ENCODE results near the gene CYP27A1. TPM values are rescaled to one million over a fixed set of nuclear protein-coding genes. Genes with fewer than 3 reads are reported as not detected.

Gene CYP27A1
- total and polyA plus RNA-seq, 2 of the 8 experiments (the other 6 are each of a cell fraction or from before 2014, with no cell fraction given): 5.4 to 14.7 TPM

GRCh38 chr2:218773881-218774280, 8.1 kb upstream of the CYP27A1 start:
- Histone ChIP-seq H3K79me2 (ENCODE audit: control insufficient read depth in 1 of 2, insufficient read depth in 2 of 2, low read length in 2 of 2) (no peaks in the 10 kb centered on the region), H2BK120ac (replicated peaks; ENCODE audit: low read depth, low read length) (no peak overlapping the region), H2BK15ac (ENCODE audit: low read length) (no peak overlapping the region), H3K36me3 (ENCODE audit: control insufficient read depth in 2 of 4, insufficient read depth in 4 of 4, low read length in 3 of 4) (no peaks in the 10 kb centered on the region), H3K56ac (replicated peaks; ENCODE audit: insufficient read length, low read depth, low read length) (no peak overlapping the region), H2AK5ac (ENCODE audit: low read depth, low read length) (no peak overlapping the region), H3K9me3 (ENCODE audit: insufficient read depth in 2 of 2, low read depth in 1 of 2, low read length in 1 of 2) (no peaks in the 10 kb centered on the region), H3K4me3 (ENCODE audit: extremely low read depth in 1 of 4, insufficient read depth in 2 of 4, low read depth in 3 of 4, low read length in 4 of 4) (no peak overlapping the region), H3K27ac (ENCODE audit: low read depth, low read length) (no peak overlapping the region), H3K23me2 (ENCODE audit: low read depth, low read length) (no peaks in the 10 kb centered on the region), H2AFZ (ENCODE audit: low read length) (no peak overlapping the region), H3K14ac (ENCODE audit: insufficient read length) (no peak overlapping the region), H4K91ac (replicated peaks; ENCODE audit: insufficient read length, low read length) (no peak overlapping the region), H3K4me2 (ENCODE audit: insufficient read depth in 1 of 2, low read depth in 2 of 2, low read length in 2 of 2) (no peak overlapping the region), H2BK20ac (ENCODE audit: low read length) (no peak overlapping the region), H4K5ac (ENCODE audit: insufficient read length, low read depth, low read length) (no peak overlapping the region), H3K18ac (ENCODE audit: extremely low read depth, low read length) (no peak overlapping the region), H3K4me1 (replicated peaks in 1 of 4; ENCODE audit: control insufficient read depth in 3 of 4, insufficient read depth in 4 of 4, low read length in 3 of 4) (no peaks in the 10 kb centered on the region), H3K9ac (replicated peaks in 1 of 4; ENCODE audit: extremely low read depth in 1 of 4, low read depth in 3 of 4, low read length in 3 of 4) (no peak overlapping the region), H3K23ac (ENCODE audit: insufficient read length) (no peak overlapping the region), H3K27me3 (replicated peaks in 1 of 4; ENCODE audit: control insufficient read depth in 3 of 4, extremely low read depth in 1 of 4, insufficient read depth in 3 of 4, low read length in 3 of 4) (no peaks in the 10 kb centered on the region), H2BK5ac (ENCODE audit: low read depth, low read length) (no peak overlapping the region), H4K20me1 (replicated peaks in 1 of 2; ENCODE audit: control insufficient read depth in 1 of 2, insufficient read depth in 2 of 2, low read length in 2 of 2) (no peaks in the 10 kb centered on the region), H3K79me1 (ENCODE audit: low read depth, low read length) (no peaks in the 10 kb centered on the region), H2BK12ac (ENCODE audit: low read depth, low read length) (no peak overlapping the region), H4K8ac (ENCODE audit: extremely low read depth, insufficient read depth, low read length) (no peak overlapping the region), H3K4ac (replicated peaks; ENCODE audit: insufficient read length, low read depth, low read length) (no peak overlapping the region)
- no peak for FAIRE-seq
- TF ChIP-seq SP2 (IDR thresholded peaks at IDR 0.05; ENCODE audit: low read length) (no peak), CEBPB (IDR thresholded peaks at IDR 0.05; ENCODE audit: low read depth, low read length) (no peak), BRCA1 (IDR thresholded peaks at IDR 0.05; ENCODE audit: low read depth, low read length) (no peak), CHD1 (IDR thresholded peaks at IDR 0.05; ENCODE audit: low read depth, low read length) (no peak), PHF8 (conservative IDR thresholded peaks at IDR 0.05; ENCODE audit: low read depth, low read length) (no peak), KDM5A (IDR thresholded peaks at IDR 0.05; ENCODE audit: low read length) (no peak), KDM4A (IDR thresholded peaks at IDR 0.05; ENCODE audit: low read depth, low read length, severe bottlenecking) (no peak), FOSL1 (IDR thresholded peaks at IDR 0.05; ENCODE audit: insufficient read depth, low read depth, low read length) (no peak), TAF7 (optimal IDR thresholded peaks at IDR 0.05; ENCODE audit: borderline replicate concordance, low read depth, low read length) (no peak), EP300 (IDR thresholded peaks at IDR 0.05; ENCODE audit: borderline replicate concordance in 1 of 2, low read depth in 2 of 2, low read length in 2 of 2) (no peak), SUZ12 (IDR thresholded peaks at IDR 0.05; ENCODE audit: low read length) (no peak)
- 82% methylated on average over 2 of the region's 2 CpGs; no CpG with 5 or more reads in 1 of the 2 experiments for WGBS, 2 experiments (ENCODE audit: extremely low coverage in 1 of 2, insufficient coverage in 1 of 2, insufficient read length in 1 of 2, insufficient replicate concordance in 2 of 2, low coverage in 1 of 2, low lambda C conversion rate in 2 of 2, missing lambda C conversion rate in 1 of 2)
- POLR2A ChIA-PET (ENCODE audit: partially characterized antibody): no interaction called here
- no peak for DNase-seq (ENCODE audit: low read depth in 1 of 2, low spot score in 2 of 2)
- CTCF ChIA-PET (ENCODE audit: partially characterized antibody): interaction anchor here (0.6 to 1.8 kb wide), 4 partner anchors 27 to 554 kb away, joined by 3 to 7 read pairs (median 4); no protein-coding TSS in a partner anchor
